ENCODE data around the gene ATL1. TPM values are rescaled to one million over a fixed set of nuclear protein-coding genes. Genes with fewer than 3 reads are reported as not detected.

ATL1 gene
- total RNA-seq, 1 donor, result 6.9 TPM

DNA sequence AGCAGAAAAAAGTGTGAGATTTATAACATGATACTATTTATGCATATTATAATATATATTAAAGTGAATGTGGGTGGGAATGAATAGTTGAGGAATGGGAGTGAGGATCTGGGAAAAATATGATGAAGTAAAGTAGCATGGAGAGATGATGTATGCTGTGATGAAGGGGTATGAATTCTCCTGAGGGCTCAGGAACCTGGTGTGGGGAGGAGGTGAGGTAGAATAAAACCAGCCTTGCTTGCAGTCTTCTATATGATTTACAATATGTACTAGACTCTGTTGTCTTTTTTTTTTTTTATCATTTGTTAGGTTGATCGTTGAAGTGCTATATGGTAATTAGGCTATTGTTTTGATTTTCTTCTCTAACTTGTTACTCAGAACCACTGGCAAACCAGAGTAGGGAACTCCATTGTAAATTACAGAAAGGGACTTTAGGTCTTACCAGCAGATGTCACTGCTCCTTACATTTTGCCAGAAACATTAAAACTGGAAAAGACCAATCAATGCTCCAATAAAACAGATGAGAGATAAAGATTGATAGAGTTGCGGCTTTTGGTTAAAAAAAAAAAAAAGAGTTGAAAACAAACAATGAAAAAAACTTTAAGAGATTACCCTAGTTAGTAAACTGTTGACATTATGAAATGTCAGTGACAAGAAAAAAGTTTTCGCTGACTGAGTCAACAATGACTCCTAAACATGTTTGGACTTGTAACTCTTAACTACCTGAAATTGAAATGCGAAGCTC is 39.9 kb downstream of the ATL1 start:
- DNase-seq (ENCODE audit: low read depth), result peak; percentile 72
- TF ChIP-seq, protein P1, sequence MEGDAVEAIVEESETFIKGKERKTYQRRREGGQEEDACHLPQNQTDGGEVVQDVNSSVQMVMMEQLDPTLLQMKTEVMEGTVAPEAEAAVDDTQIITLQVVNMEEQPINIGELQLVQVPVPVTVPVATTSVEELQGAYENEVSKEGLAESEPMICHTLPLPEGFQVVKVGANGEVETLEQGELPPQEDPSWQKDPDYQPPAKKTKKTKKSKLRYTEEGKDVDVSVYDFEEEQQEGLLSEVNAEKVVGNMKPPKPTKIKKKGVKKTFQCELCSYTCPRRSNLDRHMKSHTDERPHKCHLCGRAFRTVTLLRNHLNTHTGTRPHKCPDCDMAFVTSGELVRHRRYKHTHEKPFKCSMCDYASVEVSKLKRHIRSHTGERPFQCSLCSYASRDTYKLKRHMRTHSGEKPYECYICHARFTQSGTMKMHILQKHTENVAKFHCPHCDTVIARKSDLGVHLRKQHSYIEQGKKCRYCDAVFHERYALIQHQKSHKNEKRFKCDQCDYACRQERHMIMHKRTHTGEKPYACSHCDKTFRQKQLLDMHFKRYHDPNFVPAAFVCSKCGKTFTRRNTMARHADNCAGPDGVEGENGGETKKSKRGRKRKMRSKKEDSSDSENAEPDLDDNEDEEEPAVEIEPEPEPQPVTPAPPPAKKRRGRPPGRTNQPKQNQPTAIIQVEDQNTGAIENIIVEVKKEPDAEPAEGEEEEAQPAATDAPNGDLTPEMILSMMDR (IDR thresholded peaks at IDR 0.05; ENCODE audit: insufficient read depth, low read depth, low read length), result peak; percentile 62
- H3K4me3 ChIP-seq (ENCODE audit: low read depth, low read length), result no peak overlapping the region

DNA sequence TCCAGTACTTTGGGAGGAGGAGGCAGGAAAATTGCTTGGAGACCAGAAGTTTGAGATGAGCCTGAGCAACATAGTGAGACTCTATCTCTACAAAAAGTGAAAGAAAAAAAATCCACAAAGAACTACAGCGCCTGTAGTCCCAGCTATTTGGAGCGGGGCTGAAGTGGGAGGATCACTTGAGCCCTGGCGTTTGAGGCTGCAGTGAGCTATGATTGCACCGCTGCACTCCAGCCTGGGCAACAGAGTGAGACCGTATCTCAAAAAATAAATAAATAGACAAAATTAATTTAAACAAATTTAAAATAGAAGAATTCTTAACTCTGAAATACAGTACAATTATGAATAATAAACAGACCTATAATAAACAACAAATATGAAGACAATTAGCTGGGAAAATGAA is 40.9 kb downstream of the ATL1 start:
- TF ChIP-seq, protein P1 (IDR thresholded peaks at IDR 0.05; ENCODE audit: insufficient read depth, low read depth, low read length), result no peak
- peak overlapping the region; percentile 36 for H3K4me3 ChIP-seq (ENCODE audit: low read depth, low read length)
- peak; percentile 43 for DNase-seq (ENCODE audit: low read depth)

DNA sequence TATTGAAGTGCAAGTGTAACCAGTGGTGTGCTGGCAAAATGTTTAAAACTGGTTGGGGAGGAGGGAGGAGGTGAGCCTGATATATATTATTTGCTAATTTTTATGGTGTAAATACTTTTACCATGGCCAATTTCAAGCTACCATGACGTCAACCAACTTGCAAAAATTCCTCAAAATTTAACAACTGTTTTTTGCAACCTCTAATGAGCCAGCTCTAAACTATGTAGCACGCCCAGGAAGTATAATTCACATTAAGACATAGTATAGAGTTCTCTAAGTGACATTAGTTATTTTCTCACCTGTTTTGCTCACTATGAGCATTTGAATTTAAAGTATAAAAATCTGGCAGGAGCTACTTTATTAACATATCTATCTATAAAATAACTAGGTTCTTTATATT is 41.4 kb downstream of the ATL1 start:
- peak; percentile 60 for DNase-seq (ENCODE audit: low read depth)
- TF ChIP-seq, protein P1 (IDR thresholded peaks at IDR 0.05; ENCODE audit: insufficient read depth, low read depth, low read length), result no peak
- no peak overlapping the region for H3K4me3 ChIP-seq (ENCODE audit: low read depth, low read length)

DNA sequence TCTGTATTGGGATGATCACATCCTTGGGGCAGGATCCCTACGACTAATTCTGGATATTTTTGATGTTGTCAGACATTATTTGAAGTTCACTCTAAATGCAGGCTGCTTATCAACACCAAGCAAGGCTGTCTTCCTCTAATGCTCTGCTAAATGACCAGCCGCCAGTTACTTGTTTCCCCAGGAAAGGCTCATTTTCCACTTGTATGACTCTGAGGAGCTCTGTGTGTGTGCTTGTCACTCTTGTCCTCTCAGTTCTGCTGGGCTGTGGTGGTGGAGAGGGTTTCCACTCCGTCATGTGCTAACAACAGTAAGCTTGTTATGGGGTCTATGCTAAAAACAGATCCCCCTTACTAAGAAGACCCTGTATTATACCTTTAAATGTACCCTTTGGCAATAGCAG is 42.1 kb downstream of the ATL1 start:
- TF ChIP-seq, protein P1 (IDR thresholded peaks at IDR 0.05; ENCODE audit: insufficient read depth, low read depth, low read length), result no peak
- DNase-seq (ENCODE audit: low read depth), result no peak

DNA sequence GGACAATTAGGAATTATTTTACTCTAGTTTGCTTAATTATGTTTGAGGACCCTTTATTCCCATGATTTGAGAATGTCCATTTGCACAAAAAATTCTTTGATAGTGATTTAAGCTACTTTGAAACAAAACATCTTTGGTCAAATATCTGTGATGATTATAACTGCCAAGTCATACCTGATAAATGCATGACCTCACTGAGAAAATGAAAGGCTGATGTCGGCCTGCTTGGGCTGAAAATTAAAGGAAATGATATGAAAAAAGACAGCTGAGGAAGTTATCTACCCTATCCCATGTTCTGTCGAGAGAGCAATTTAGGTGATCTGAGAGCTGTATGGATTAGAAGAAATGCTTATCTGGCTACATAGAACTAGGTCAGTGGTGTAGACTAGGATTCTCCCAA is 43.6 kb downstream of the ATL1 start:
- H3K4me3 ChIP-seq (ENCODE audit: low read depth, low read length), result no peak overlapping the region
- TF ChIP-seq, protein P1 (IDR thresholded peaks at IDR 0.05; ENCODE audit: insufficient read depth, low read depth, low read length), result no peak
- DNase-seq (ENCODE audit: low read depth), result no peak

More for the DNA sequence above, 42.1 kb downstream of the ATL1 start:
- no peak overlapping the region for H3K4me3 ChIP-seq (ENCODE audit: low read depth, low read length)

DNA sequence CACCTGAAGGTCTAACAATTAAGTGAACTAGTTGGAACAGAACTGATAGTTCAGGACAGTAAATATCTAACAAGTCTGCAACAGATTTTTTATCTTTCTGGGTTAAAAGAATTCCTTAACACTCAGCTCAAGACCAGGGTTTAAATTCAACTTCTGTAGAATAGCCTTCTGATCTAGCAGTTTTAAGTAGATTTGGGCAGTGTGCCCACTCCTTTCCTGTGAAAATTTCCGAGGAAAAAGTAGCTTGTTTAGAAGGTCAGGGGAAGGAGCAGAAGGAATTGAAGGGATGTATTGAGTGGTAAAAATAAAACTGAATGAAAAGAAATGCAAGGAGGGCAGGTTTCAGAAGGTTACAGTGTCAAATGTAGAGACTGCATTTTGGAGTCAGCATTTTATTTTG is 45.8 kb downstream of the ATL1 start:
- no peak overlapping the region for H3K4me3 ChIP-seq (ENCODE audit: low read depth, low read length)
- TF ChIP-seq, protein P1 (IDR thresholded peaks at IDR 0.05; ENCODE audit: insufficient read depth, low read depth, low read length), result no peak
- DNase-seq (ENCODE audit: low read depth), result peak; percentile 36

DNA sequence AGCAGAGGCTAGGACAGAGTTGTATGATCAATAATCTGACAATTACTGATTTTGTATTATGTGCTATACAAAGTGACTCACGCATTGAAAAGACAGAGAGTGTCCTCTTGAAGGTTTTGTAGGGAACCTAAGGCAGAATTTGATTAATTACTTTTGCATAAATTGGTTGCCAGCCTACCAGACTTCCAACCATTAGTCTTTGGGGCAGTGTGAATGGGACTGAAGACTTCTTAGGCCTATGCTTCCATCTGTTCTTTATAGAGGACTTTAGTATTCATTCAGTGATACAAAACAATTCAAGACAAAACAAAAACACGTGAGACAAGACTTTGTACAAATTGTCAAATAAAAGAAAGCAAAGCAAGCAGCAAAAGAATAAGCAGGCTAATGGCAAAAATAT is 46.5 kb downstream of the ATL1 start:
- DNase-seq (ENCODE audit: low read depth), result no peak
- TF ChIP-seq, protein P1 (IDR thresholded peaks at IDR 0.05; ENCODE audit: insufficient read depth, low read depth, low read length), result no peak
- H3K4me3 ChIP-seq (ENCODE audit: low read depth, low read length), result no peak overlapping the region
